Measurements from ENCODE around the gene PLCB4. TPM values are rescaled to one million over a fixed set of nuclear protein-coding genes. Genes with fewer than 3 reads are reported as not detected.

The PLCB4 gene
- total RNA-seq, 1 experiment from 2014 or later: not detected

GRCh38 chr20:9506964-9507369, 438.1 kb downstream of the PLCB4 start:
- Histone ChIP-seq H3K4me3 (ENCODE audit: low read length) (no peak overlapping the region), H3K36me3 (ENCODE audit: insufficient read depth, low read length) (no peaks in the 10 kb centered on the region), H3K79me2 (ENCODE audit: low read length) (no peaks in the 10 kb centered on the region), H4K20me1 (ENCODE audit: insufficient read depth, low read depth, low read length) (no peaks in the 10 kb centered on the region), H3K4me1 (ENCODE audit: low read length) (no peaks in the 10 kb centered on the region), H3K27ac (ENCODE audit: low read length) (no peak overlapping the region), H3K9ac (ENCODE audit: low read length) (no peak overlapping the region), H3K27me3 (ENCODE audit: low read length) (no peaks in the 10 kb centered on the region), H3K9me2 (replicated peaks; ENCODE audit: insufficient read depth, low read length) (no peaks in the 10 kb centered on the region), H2AFZ (ENCODE audit: low read length) (no peak overlapping the region), H3K9me3 (ENCODE audit: low read length) (no peaks in the 10 kb centered on the region), H3K4me2 (ENCODE audit: low read depth, low read length, poor library complexity, severe bottlenecking) (no peak overlapping the region)
- no peak for DNase-seq

GRCh38 chr20:9507544-9508239, 438.8 kb downstream of the PLCB4 start:
- H3K4me2 ChIP-seq (ENCODE audit: low read depth, low read length, poor library complexity, severe bottlenecking): no peak overlapping the region
- no peaks in the 10 kb centered on the region for H3K79me2 ChIP-seq (ENCODE audit: low read length)
- no peaks in the 10 kb centered on the region for H3K36me3 ChIP-seq (ENCODE audit: insufficient read depth, low read length)
- H3K9me3 ChIP-seq (ENCODE audit: low read length): no peaks in the 10 kb centered on the region
- H4K20me1 ChIP-seq (ENCODE audit: insufficient read depth, low read depth, low read length): no peaks in the 10 kb centered on the region
- H3K4me1 ChIP-seq (ENCODE audit: low read length): no peaks in the 10 kb centered on the region
- no peak for DNase-seq
- H3K27me3 ChIP-seq (ENCODE audit: low read length): no peaks in the 10 kb centered on the region
- H2AFZ ChIP-seq (ENCODE audit: low read length): no peak overlapping the region
- H3K9me2 ChIP-seq (replicated peaks; ENCODE audit: insufficient read depth, low read length): no peaks in the 10 kb centered on the region
- H3K27ac ChIP-seq (ENCODE audit: low read length): no peak overlapping the region
- H3K4me3 ChIP-seq (ENCODE audit: low read length): no peak overlapping the region
- no peak overlapping the region for H3K9ac ChIP-seq (ENCODE audit: low read length)

GRCh38 chr20:9508240-9508661, 439.4 kb downstream of the PLCB4 start:
- Histone ChIP-seq H3K9ac (ENCODE audit: low read length) (no peak overlapping the region), H3K9me3 (ENCODE audit: low read length) (no peaks in the 10 kb centered on the region), H3K27me3 (ENCODE audit: low read length) (no peaks in the 10 kb centered on the region)

GRCh38 chr20:9508696-9509178, 439.9 kb downstream of the PLCB4 start:
- no peak overlapping the region for H3K4me2 ChIP-seq (ENCODE audit: low read depth, low read length, poor library complexity, severe bottlenecking)
- H2AFZ ChIP-seq (ENCODE audit: low read length): no peak overlapping the region
- H3K79me2 ChIP-seq (ENCODE audit: low read length): no peaks in the 10 kb centered on the region
- no peak overlapping the region for H3K27ac ChIP-seq (ENCODE audit: low read length)
- no peak overlapping the region for H3K4me3 ChIP-seq (ENCODE audit: low read length)
- H3K4me1 ChIP-seq (ENCODE audit: low read length): no peaks in the 10 kb centered on the region
- no peak overlapping the region for H3K9ac ChIP-seq (ENCODE audit: low read length)
- H3K27me3 ChIP-seq (ENCODE audit: low read length): no peaks in the 10 kb centered on the region
- H3K9me3 ChIP-seq (ENCODE audit: low read length): no peaks in the 10 kb centered on the region
- H3K9me2 ChIP-seq (replicated peaks; ENCODE audit: insufficient read depth, low read length): no peaks in the 10 kb centered on the region
- H4K20me1 ChIP-seq (ENCODE audit: insufficient read depth, low read depth, low read length): no peaks in the 10 kb centered on the region
- no peaks in the 10 kb centered on the region for H3K36me3 ChIP-seq (ENCODE audit: insufficient read depth, low read length)
- no peak for DNase-seq

More at GRCh38 chr20:9508240-9508661, 439.4 kb downstream of the PLCB4 start:
- Histone ChIP-seq H3K4me3 (ENCODE audit: low read length) (no peak overlapping the region), H4K20me1 (ENCODE audit: insufficient read depth, low read depth, low read length) (no peaks in the 10 kb centered on the region), H3K36me3 (ENCODE audit: insufficient read depth, low read length) (no peaks in the 10 kb centered on the region), H3K9me2 (replicated peaks; ENCODE audit: insufficient read depth, low read length) (no peaks in the 10 kb centered on the region), H3K4me1 (ENCODE audit: low read length) (no peaks in the 10 kb centered on the region), H2AFZ (ENCODE audit: low read length) (no peak overlapping the region), H3K27ac (ENCODE audit: low read length) (no peak overlapping the region), H3K79me2 (ENCODE audit: low read length) (no peaks in the 10 kb centered on the region), H3K4me2 (ENCODE audit: low read depth, low read length, poor library complexity, severe bottlenecking) (no peak overlapping the region)
- DNase-seq: no peak

- Histone ChIP-seq H3K27me3 (ENCODE audit: low read length) (no peaks in the 10 kb centered on the region), H4K20me1 (ENCODE audit: insufficient read depth, low read depth, low read length) (no peaks in the 10 kb centered on the region), H3K9me2 (replicated peaks; ENCODE audit: insufficient read depth, low read length) (no peaks in the 10 kb centered on the region), H2AFZ (ENCODE audit: low read length) (no peak overlapping the region), H3K4me3 (ENCODE audit: low read length) (no peak overlapping the region), H3K27ac (ENCODE audit: low read length) (no peak overlapping the region), H3K4me1 (ENCODE audit: low read length) (no peaks in the 10 kb centered on the region), H3K9ac (ENCODE audit: low read length) (no peak overlapping the region), H3K36me3 (ENCODE audit: insufficient read depth, low read length) (no peaks in the 10 kb centered on the region), H3K79me2 (ENCODE audit: low read length) (no peaks in the 10 kb centered on the region), H3K4me2 (ENCODE audit: low read depth, low read length, poor library complexity, severe bottlenecking) (no peak overlapping the region), H3K9me3 (ENCODE audit: low read length) (no peaks in the 10 kb centered on the region)
- DNase-seq: no peak
Measured at GRCh38 chr20:9509246-9509645, 440.4 kb downstream of the PLCB4 start.

- H3K36me3 ChIP-seq (ENCODE audit: insufficient read depth, low read length): no peaks in the 10 kb centered on the region
- H3K9ac ChIP-seq (ENCODE audit: low read length): no peak overlapping the region
- H3K79me2 ChIP-seq (ENCODE audit: low read length): no peaks in the 10 kb centered on the region
- no peak overlapping the region for H3K4me3 ChIP-seq (ENCODE audit: low read length)
- H4K20me1 ChIP-seq (ENCODE audit: insufficient read depth, low read depth, low read length): no peaks in the 10 kb centered on the region
- no peak overlapping the region for H3K27ac ChIP-seq (ENCODE audit: low read length)
- no peaks in the 10 kb centered on the region for H3K9me2 ChIP-seq (replicated peaks; ENCODE audit: insufficient read depth, low read length)
- H3K4me1 ChIP-seq (ENCODE audit: low read length): no peaks in the 10 kb centered on the region
- no peaks in the 10 kb centered on the region for H3K27me3 ChIP-seq (ENCODE audit: low read length)
- no peak for DNase-seq
- H3K9me3 ChIP-seq (ENCODE audit: low read length): no peaks in the 10 kb centered on the region
- no peak overlapping the region for H2AFZ ChIP-seq (ENCODE audit: low read length)
- H3K4me2 ChIP-seq (ENCODE audit: low read depth, low read length, poor library complexity, severe bottlenecking): no peak overlapping the region
Measured at GRCh38 chr20:9510911-9511310, 442.0 kb downstream of the PLCB4 start.

- Histone ChIP-seq H3K36me3 (ENCODE audit: insufficient read depth, low read length) (no peaks in the 10 kb centered on the region), H3K4me1 (ENCODE audit: low read length) (no peaks in the 10 kb centered on the region), H4K20me1 (ENCODE audit: insufficient read depth, low read depth, low read length) (no peaks in the 10 kb centered on the region), H3K4me3 (ENCODE audit: low read length) (no peak overlapping the region), H3K4me2 (ENCODE audit: low read depth, low read length, poor library complexity, severe bottlenecking) (no peak overlapping the region), H3K9me2 (replicated peaks; ENCODE audit: insufficient read depth, low read length) (no peaks in the 10 kb centered on the region), H3K9ac (ENCODE audit: low read length) (no peak overlapping the region), H2AFZ (ENCODE audit: low read length) (no peak overlapping the region), H3K27ac (ENCODE audit: low read length) (no peak overlapping the region), H3K9me3 (ENCODE audit: low read length) (no peaks in the 10 kb centered on the region), H3K79me2 (ENCODE audit: low read length) (no peaks in the 10 kb centered on the region), H3K27me3 (ENCODE audit: low read length) (no peaks in the 10 kb centered on the region)
- no peak for DNase-seq
Measured at GRCh38 chr20:9514072-9514460, 445.2 kb downstream of the PLCB4 start.

GRCh38 chr20:9514461-9515213, 445.8 kb downstream of the PLCB4 start, which contains the start of gene LAMP5:
LAMP5 (plus strand) TSS chr20:9514590; CDS start chr20:9514853, 263 bp downstream.
- Histone ChIP-seq H3K4me3 (ENCODE audit: low read length) (no peak within 1 kb of the TSS), H3K9me3 (ENCODE audit: low read length) (no peaks in the 10 kb centered on the region), H3K27ac (ENCODE audit: low read length) (no peak within 1 kb of the TSS), H4K20me1 (ENCODE audit: insufficient read depth, low read depth, low read length) (no peaks in the 10 kb centered on the region), H3K4me1 (ENCODE audit: low read length) (no peaks in the 10 kb centered on the region), H3K79me2 (ENCODE audit: low read length) (no peaks in the 10 kb centered on the region), H3K36me3 (ENCODE audit: insufficient read depth, low read length) (no peaks in the 10 kb centered on the region), H3K4me2 (ENCODE audit: low read depth, low read length, poor library complexity, severe bottlenecking) (no peak within 1 kb of the TSS), H3K9me2 (replicated peaks; ENCODE audit: insufficient read depth, low read length) (no peaks in the 10 kb centered on the region), H3K9ac (ENCODE audit: low read length) (no peak within 1 kb of the TSS), H2AFZ (ENCODE audit: low read length) (no peak within 1 kb of the TSS), H3K27me3 (ENCODE audit: low read length) (no peaks in the 10 kb centered on the region)
- DNase-seq: no peak

Measured in Karpas-422 (cell line).